Effector memory CD8-positive, alpha-beta T cell (primary cell): Measurements from ENCODE around the gene CFAP58.

Experiments used
- ATAC-seq: fragments of 150-1000 bp; cut with Tn5 transposase; replicated peaks from 2 replicates; pipeline ENCODE4 v1.10.0; 2021; ENCODE audit warnings: mild to moderate bottlenecking, moderate library complexity
- DNase-seq, 3 experiments: peaks; one replicate each; pipeline ENCODE4 v3.0.0; 2021
- H3K27ac Mint-ChIP-seq, 2 donors: one replicate each; pipeline ENCODE4 v1.8.0; 2022; ENCODE audit warnings: mild to moderate bottlenecking in 2 of 2, mixed read lengths in 2 of 2, moderate library complexity in 2 of 2
- H3K27me3 Mint-ChIP-seq, 2 donors: one replicate each; pipeline ENCODE4 v1.8.0; 2022; ENCODE audit warnings: mixed read lengths in 2 of 2
- H3K36me3 Mint-ChIP-seq: one replicate; pipeline ENCODE4 v1.8.0; 2022; ENCODE audit warnings: mild to moderate bottlenecking, moderate library complexity, mixed read lengths; ENCODE audit not compliant: insufficient read depth
- H3K4me1 Mint-ChIP-seq, 2 donors: one replicate each; pipeline ENCODE4 v1.8.0; 2022; ENCODE audit warnings: low read depth in 2 of 2, mixed read lengths in 2 of 2
- H3K4me3 Mint-ChIP-seq, 2 donors: one replicate each; pipeline ENCODE4 v1.8.0; 2022; ENCODE audit warnings: mild to moderate bottlenecking in 2 of 2, mixed read lengths in 2 of 2, moderate library complexity in 2 of 2
- H3K9me3 Mint-ChIP-seq, 2 donors: one replicate each; pipeline ENCODE4 v1.8.0; 2022; ENCODE audit warnings: mixed read lengths in 2 of 2

The CFAP58 gene

DNA sequence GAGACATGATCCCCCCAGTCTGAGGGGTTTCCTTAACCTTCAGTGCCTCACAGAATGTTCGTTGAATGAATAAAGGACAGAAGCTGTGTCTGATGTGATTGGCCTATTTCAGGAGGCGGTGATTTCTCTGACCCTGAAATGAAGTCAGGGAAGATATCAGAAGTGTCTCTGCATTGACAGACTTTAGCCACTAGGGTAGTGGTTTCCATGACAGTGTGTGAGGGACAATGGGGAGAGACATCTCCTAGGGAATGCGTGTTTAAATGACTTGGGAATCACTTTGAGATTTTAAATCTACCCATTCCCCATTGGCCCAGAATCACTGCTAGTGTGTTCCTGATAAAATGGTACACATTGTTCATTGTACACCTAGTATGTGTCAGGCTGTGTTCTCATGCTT lies 132.0 kb downstream of the CFAP58 start:
- no peak for ATAC-seq
- Mint-ChIP-seq H3K27me3 (peaks cover 38 to 54% of the 10 kb centered on the region in 2 donors), H3K27ac (no peak overlapping the region), H3K4me3 (no peak overlapping the region), H3K4me1 (no peaks in the 10 kb centered on the region), H3K9me3 (peaks cover 0 to 2% of the 10 kb centered on the region in 2 donors), H3K36me3 (no peaks in the 10 kb centered on the region)
- no peak for DNase-seq

DNA sequence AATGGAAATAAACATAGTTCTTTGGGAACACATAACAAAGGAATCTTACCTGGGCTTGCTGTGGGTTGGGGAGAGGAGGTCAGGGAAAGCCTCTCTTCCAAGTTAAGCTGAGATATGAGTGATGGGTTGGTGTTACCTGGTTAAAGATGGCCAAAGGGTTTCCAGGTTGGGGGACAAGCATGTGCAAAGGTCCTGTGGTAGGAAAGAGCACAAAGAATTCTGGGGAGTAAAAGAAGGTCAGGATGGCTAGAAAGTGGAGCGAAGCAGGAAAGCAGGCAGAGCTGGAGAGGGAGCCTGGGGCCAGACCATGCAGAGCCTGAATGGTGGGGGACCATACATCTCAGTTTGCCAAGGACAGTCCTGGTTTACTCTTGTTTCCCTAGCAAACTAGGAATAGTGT lies 133.2 kb downstream of the CFAP58 start:
- Mint-ChIP-seq H3K4me1 (no peaks in the 10 kb centered on the region), H3K27me3 (peaks cover 35 to 48% of the 10 kb centered on the region in 2 donors), H3K4me3 (no peak overlapping the region), H3K36me3 (no peaks in the 10 kb centered on the region), H3K9me3 (peaks cover 0 to 2% of the 10 kb centered on the region in 2 donors), H3K27ac (no peak overlapping the region)
- DNase-seq = no peak
- ATAC-seq = no peak

DNA sequence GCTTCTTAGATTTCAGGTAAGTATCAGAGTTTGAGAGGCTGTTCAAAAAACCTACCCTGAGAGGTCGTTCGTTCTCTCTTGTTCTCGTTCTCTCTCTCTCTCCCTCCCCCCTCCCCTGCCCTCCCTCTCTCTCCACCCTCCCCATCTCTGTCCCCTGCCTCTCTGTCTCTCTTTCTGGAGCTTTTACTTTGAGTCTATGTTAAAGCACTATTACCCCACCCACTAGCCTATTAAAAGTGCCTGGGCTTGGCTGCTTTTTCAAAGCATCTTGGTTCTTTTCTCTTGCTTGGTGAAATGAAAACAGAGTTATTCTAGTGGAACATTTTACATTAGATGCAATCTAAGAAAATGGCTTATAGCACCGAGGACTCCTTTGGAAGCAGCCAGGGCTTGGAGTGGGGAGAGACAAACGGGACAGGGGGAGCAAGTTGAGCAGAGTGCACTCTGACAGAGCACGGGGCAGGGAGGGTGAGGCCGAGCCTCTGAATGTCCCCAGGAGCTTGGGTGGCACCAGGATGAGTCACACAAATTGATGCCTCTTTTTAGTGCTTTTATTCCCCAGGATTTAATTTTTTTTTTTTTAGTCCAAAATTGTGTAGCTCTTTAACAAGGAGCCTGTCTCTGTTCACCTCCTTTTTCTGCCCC lies 134.3 kb downstream of the CFAP58 start:
- no peak for DNase-seq
- Mint-ChIP-seq H3K27ac (no peak overlapping the region), H3K4me3 (no peak overlapping the region), H3K36me3 (no peaks in the 10 kb centered on the region), H3K27me3 (peaks cover 24 to 37% of the 10 kb centered on the region in 2 donors), H3K9me3 (peaks cover 0 to 2% of the 10 kb centered on the region in 2 donors), H3K4me1 (no peaks in the 10 kb centered on the region)
- no peak for ATAC-seq

DNA sequence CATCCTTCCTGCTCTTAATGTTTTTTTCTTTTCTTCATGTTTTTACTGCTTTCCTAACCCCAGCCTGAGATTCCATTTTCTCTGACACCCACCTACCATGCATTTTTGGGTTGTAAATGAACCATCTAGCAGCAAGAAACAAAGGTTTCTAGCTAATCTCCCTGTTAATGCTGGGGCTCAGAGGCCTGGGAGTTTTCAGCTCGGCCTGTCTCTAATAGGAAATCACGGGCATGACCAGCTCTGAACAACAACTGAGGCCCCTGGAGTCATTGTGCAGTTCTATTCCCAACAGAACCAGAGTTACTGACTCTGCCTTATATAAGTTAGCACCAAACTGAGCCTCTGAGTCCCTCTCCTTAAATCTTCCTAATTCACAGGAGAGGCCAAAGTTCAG lies 134.8 kb downstream of the CFAP58 start:
- no peak for ATAC-seq
- no peak overlapping the region for H3K27ac Mint-ChIP-seq
- H3K4me3 Mint-ChIP-seq = no peak overlapping the region
- peaks cover 19 to 32% of the 10 kb centered on the region in 2 donors for H3K27me3 Mint-ChIP-seq
- no peaks in the 10 kb centered on the region for H3K4me1 Mint-ChIP-seq
- no peaks in the 10 kb centered on the region for H3K36me3 Mint-ChIP-seq
- DNase-seq = no peak
- peaks cover 0 to 2% of the 10 kb centered on the region in 2 donors for H3K9me3 Mint-ChIP-seq

DNA sequence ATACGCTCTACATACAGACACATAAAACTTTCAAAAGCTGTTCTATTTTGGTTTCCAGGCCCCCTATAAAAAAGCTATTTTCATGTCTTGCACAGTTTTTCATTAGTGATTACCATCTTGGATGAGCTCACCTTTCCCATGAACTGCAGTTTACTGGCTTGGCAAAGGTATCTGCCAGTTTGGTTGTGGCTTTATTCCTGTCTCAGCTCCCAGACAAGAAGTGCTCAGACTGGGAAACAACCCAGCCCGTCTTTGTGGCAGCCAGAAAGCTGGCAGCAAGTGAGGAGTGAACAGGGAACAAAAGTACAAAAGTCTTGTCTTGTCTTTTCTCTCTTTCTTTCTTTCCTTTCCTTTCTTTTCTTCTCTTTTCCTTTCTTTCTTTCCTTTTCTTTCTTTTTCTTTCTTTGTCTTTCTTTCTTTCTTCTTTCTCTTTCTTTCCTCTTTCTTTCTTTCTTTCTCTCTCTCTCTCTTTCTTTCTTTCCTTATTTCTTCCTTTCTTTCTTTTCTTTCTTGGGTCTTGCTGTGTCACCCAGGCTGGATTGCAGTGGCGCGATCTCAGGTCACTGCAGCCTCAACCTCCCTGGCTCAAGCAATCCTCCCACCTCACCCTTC lies 138.8 kb downstream of the CFAP58 start:
- no peak for DNase-seq
- Mint-ChIP-seq H3K4me1 (no peaks in the 10 kb centered on the region), H3K27ac (no peak overlapping the region), H3K36me3 (no peaks in the 10 kb centered on the region), H3K9me3 (peaks cover 0 to 1% of the 10 kb centered on the region in 2 donors), H3K4me3 (no peak overlapping the region), H3K27me3 (peaks cover 19% of the 10 kb centered on the region in 2 donors)
- no peak for ATAC-seq

DNA sequence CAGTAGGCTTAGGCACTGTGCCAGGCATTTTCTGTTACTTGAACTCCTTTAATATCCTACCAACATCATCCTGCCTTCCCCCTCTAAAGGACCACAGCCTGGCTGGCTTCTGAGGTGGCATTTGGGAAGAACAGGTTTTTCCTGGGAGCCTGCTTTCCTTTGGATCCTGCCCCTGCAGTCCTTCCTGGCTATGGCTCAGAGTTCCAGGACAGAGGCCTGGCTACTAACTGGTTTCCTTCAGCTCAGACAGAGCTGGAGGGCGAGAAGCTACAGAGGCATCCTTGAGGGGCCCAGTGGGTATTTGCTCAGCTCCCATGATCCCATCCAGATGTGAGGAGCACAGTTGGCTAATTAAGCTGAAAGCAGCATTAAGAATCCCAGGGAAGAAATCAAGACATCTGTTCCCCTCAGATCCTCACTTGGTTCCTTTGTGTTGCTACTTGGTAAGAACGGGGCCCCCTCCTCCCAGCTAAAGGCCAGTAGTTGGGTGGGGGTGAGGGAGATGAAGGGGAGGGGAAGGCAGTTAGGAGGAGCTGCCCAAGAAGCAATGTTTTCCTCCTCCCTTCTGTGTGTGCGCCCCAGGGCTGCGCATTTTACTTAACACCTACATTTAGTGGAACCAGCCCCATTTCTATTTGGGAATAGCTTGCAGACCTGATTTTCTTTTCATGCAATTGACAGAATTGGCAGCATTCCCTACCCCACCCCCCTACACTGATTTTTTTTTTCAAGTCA lies 144.9 kb downstream of the CFAP58 start:
- Mint-ChIP-seq H3K27me3 (peaks cover 25 to 45% of the 10 kb centered on the region in 2 donors), H3K4me3 (no peak overlapping the region), H3K27ac (no peak overlapping the region), H3K9me3 (peaks cover 0 to 1% of the 10 kb centered on the region in 2 donors), H3K36me3 (no peaks in the 10 kb centered on the region), H3K4me1 (no peaks in the 10 kb centered on the region)
- DNase-seq (no peak), ATAC-seq (no peak)

DNA sequence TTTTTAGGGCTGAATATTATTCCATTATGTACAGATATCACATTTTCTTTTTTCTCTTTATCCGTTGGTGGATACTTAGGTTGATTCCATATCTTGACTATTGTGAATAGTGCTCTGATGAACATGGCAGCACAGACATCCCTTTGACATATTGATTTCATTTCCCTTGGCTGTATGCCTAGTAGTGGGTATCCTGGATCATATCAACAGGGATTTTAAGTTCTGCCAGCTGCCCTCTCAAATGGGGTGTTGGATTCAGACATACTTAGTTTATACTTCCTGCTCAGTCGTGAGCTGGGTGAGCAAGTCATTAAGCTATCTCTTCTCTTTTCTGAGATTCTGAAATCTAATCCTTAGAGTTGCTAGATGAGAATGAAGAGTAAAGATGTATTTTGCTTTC lies 147.8 kb downstream of the CFAP58 start:
- no peaks in the 10 kb centered on the region for H3K4me1 Mint-ChIP-seq
- no peaks in the 10 kb centered on the region for H3K36me3 Mint-ChIP-seq
- no peak for ATAC-seq
- DNase-seq = no peak
- no peak overlapping the region for H3K4me3 Mint-ChIP-seq
- no peaks in the 10 kb centered on the region for H3K9me3 Mint-ChIP-seq
- no peak overlapping the region for H3K27ac Mint-ChIP-seq
- H3K27me3 Mint-ChIP-seq = peaks cover 16 to 54% of the 10 kb centered on the region in 2 donors

DNA sequence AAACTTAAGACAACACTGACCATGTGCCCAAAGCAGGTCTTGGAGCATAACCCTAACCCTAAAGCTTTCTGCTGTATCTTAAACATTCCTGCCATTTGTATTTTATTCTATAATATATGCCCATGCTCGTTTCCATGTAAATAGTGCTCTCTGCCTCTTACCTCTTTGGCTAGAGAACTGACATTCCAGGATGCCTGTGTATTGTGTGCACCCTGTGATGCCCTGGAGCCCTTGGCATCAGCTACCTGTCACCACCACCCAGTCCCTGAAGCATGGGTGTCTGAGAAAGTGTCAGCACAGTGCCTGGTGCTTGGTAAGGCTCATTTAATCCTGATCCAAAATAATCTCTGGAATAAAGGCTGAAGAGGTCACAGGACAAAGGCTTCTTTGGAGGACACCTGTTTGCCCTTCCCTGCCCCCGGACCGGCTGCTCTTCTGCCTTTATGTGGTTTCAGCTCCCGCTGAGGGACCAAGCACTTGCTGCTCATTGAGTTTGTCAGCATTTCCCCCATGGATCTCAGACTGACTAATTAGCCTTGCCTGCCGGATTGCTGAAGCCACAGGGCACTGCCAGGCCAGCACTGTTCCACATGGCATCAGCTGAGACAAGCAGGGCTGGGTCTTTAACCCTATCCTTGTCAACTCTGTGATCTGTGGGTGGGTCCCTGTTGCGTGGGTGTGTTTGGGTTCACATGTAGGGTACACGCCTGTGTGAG lies 148.4 kb downstream of the CFAP58 start:
- ATAC-seq (no peak), DNase-seq (no peak)
- peaks cover 20 to 54% of the 10 kb centered on the region in 2 donors for H3K27me3 Mint-ChIP-seq
- H3K9me3 Mint-ChIP-seq = no peaks in the 10 kb centered on the region
- no peaks in the 10 kb centered on the region for H3K4me1 Mint-ChIP-seq
- H3K4me3 Mint-ChIP-seq = no peak overlapping the region
- no peaks in the 10 kb centered on the region for H3K36me3 Mint-ChIP-seq
- no peak overlapping the region for H3K27ac Mint-ChIP-seq

DNA sequence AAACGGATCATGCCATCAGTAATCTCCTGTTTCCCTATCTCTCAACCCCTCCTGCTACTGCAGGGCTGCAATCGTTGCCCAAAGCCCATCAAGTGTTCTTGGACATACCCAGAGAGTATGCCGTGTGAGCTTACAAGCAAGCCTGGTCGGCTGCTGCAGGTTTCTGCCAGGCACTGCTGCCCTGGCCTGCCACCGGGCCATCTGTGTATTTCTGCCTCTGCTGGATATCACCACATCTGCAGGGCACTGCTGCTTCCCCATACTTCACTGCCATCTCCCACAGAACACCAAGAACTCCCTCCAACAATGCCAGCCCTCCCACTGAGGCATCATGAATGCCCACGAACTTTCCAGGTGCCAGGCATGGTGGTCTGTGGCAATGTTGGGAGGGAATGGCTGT lies 149.3 kb downstream of the CFAP58 start:
- no peak overlapping the region for H3K4me3 Mint-ChIP-seq
- H3K9me3 Mint-ChIP-seq = no peaks in the 10 kb centered on the region
- DNase-seq (no peak), ATAC-seq (no peak)
- no peaks in the 10 kb centered on the region for H3K36me3 Mint-ChIP-seq
- H3K27me3 Mint-ChIP-seq = peaks cover 27 to 62% of the 10 kb centered on the region in 2 donors
- H3K4me1 Mint-ChIP-seq = no peaks in the 10 kb centered on the region
- no peak overlapping the region for H3K27ac Mint-ChIP-seq
